ENCODE measurements around the gene PLPPR1.

Gene PLPPR1

DNA sequence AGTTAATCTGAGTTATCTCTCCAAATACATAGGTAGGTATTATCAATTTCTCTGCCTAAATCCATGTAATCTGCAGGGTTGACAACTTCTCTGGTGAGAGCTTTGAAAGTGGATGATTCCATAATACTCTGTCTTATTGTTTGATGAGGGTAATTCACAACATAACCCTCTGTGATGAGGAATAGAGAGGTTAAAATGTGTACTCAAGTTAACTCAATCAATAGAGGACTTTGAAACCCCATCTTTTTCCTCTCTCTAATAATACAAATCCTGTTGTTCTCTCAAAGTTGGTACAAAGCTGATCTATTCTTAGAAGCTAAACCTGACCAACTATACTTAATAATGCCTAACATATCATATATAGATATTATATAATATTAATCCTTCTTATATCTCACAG lies 100.1 kb downstream of the PLPPR1 start:
- no peak for DNase-seq

DNA sequence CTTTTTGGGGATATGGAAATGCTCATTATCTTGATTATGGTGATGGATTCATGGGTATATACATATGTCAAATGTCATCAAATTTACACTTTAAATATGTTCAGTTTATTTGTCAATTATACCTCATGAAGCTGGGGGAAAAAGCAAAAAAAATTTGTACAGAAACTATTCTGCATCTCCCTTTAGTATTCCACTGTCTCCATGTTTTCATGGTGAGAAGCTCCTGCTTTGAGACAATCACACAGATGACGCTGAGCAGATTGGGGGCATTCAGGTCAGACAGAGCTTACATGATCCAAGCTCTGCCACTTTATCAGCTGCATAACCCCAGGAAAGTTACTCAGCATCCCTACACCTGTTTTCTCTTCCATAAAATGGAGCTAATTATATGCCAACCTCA lies 101.5 kb downstream of the PLPPR1 start:
- DNase-seq: no peak

DNA sequence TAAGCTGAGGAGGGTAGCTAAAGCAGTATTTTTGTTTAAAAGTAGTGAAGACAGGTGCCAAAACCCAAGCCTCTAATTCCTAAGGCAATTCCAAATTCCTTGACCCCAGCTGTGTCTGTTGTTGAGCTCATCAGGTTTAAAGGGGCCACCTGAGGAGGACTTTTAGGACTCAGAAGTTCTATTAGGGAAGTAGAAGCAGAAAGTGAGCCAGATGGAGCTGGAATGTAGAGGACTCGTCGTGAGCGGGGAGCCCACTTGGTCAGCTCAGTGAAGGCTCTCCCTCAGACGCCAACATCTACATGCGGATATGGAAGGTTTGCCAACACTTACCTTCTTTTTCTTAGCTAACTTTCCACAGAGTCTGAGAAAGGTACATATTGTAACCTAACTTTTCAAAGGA lies 102.8 kb downstream of the PLPPR1 start:
- DNase-seq: no peak

DNA sequence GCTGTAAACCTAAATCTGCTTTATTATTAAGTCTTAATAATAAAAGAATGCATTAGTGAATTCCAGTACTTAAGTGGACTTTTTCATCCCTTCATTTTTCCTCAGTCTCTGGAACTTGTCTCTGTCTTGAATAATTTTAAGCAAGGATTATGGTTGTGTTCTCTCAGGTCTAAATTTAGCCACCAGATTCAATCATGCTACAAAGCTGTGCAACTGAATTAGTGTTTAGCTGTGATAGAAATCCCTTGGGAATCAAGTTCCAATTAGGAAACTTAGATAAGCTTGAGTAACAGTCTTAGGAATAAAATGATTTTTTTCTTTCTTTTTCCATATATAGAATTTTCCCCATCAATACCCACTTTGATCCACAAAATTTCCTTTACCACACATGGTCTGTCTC lies 104.3 kb downstream of the PLPPR1 start:
- no peak for DNase-seq

DNA sequence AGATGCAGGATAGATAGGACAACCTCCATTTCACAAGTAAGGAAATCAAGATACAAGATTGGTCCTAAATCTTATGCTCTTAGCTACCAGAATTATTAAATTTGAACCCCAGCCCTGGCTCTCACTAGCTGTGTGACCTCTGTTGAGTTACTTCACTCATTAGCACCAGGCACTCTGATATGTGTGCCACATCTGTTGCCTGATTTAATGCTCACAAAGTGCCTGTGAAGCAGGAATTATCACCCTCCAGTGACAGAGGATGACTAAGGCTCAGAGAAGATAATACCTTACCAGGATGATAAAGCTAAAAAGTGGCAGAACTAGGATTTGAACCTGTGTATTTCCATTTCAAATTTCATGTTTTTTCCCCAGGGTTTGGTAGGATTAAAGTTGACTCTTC lies 110.0 kb downstream of the PLPPR1 start:
- no peak for DNase-seq

DNA sequence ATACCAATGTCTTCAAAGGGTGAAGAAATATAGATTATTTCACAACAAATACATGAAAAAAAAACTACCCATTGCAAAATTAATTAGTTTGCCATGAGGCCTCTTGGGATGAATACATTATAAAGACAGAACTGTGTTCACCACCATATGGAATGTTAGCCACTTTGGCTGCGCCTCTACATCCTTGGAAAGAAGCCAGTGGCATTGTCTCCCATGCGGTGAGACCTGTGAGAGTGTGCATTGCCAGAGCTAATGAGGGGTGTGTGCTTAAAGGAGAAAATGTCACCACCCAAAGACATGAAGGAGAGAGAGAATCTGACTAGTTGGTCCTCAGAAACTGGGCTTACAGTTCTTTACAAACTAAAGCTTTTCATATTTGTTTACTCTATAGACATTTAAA lies 110.6 kb downstream of the PLPPR1 start:
- no peak for DNase-seq

DNA sequence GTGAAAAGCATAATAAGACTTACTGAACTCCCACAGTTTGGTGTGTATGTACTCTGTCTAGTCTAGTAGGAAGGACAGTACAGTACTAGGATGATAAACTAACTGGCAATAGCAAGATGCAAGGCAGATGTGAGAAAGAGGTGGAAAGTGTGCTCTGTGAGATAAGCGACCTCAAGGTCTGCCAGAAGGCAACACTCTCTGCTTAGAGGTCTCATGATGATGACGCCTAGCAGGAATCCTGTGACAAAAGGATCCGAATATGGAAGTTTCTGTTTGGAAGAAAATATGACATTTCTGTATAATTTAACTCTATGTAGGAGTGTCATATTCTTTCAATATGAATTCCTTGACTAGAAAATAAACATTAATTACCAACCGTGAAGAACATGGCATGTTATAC lies 112.2 kb downstream of the PLPPR1 start:
- no peak for DNase-seq

DNA sequence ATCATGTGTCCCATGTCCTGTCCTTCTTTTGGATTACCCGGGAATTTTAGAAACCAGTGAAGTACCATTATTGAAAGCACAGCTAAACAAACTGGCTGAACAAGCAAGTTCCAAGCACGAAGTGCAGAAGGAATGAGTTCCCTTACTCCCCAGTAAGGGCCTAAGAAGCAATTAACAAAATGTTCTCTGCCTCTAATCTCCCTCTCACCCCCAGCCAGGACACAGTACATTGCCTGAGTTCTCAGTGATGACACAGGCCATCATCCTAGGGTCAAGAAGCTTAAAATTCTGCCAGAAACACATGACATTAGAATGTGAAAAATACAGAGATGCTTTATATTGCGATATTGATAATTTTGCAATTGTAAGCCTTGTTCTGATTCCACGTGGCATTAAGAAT lies 118.0 kb downstream of the PLPPR1 start:
- no peak for DNase-seq

DNA sequence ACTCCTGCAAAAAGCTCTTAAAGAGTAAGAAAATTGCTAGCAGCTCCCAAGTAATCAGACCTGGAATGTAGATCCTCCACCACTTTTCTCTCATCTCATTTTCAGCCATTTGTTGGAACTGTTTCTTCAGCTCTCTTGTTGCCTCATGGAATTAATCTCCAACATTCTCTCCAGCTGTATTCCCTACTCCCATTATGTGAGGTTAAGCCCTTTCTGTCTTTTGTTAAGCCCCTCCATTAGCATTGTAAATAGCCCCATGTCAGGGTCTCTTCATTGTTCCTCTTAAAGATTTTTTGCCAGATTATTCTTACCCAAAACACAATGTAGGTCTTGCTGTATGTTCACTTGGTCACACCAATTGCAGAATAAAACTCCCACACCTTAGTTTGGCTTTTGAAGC lies 119.8 kb downstream of the PLPPR1 start:
- no peak for DNase-seq

DNA sequence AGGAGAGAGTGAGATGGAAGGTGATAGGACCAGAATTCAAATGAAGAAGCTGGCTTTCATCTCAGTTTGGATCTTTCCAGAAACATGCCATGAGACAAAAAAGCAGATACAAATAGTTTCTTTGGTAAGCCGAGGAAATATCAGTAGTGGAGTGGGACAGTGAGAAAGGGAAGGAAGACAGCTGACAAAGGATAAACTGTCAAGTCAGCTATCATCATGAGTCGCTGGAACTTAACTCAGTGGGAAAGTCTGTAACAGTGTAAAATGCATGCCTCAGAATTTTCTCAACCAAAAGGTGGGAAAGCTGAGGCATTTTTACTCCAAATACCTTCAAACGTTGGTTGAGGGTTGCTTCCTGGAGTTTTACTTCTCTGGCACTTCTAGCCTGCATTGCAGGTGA lies 129.8 kb downstream of the PLPPR1 start:
- no peak for DNase-seq

DNA sequence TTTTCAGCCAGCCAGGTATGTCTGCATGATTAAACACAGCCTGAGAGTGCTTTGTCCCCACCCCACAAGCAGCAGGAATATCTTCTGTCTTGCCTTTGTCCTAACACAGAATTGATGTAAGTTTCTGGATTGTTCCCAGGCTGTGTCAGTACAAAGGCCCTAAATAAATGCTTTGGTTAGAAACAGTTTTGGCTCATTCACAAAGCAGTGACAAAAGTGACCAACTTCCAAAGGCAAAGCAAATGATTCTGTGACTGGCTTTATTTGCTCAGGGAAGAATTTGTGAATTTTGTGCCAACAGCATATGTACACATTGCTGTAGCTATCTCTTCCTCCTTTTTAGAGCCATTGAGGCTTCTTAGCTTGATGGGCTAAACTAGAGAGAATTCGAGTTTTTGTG lies 133.7 kb downstream of the PLPPR1 start:
- no peak for DNase-seq

DNA sequence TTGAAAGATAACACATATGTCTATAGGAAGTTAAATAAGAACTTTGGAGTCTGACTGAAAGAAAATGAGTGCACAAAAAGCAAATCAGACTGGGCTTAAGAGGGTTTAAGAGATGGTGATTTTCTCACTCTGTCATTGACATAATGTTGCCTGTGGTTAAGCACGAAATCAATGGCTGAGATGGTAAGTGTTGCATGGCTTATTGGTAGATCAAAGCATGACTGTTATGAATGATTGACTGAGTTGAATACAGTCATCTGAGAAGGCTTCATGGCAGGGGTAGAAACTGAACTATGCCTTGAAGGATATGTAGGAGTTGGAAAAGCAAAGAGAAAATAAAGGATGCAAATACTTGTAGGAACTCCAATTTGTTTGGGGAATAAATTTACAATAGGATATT lies 136.6 kb downstream of the PLPPR1 start:
- no peak for DNase-seq

DNA sequence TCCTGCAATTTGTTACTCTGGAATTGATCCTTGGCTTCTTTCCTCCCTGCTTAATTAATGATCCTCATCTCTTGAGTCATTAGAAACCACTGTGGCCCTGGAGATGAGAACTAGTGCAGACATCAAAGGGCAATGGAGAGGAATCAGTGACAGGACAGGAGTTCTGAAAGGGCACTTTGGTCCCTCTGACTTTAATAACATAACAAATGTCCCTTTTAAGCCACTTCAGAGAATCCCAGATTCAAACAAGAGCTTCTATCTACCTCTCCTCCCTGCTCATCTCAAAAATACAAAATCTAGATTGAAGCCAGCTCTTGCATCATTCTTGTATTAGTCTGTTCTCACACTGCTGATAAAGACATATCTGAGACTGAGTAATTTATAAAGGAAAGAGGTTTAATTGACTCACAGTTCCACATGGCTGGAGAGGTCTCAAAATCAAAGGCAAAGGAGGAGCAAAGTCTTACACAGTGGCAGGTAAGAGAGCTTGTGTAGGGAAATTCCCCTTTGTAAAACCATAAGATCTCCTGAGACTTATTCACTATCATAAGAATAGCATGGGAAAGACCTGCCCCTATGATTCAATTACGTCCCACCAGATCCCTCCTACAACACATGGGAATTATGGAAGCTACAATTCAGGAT lies 139.1 kb downstream of the PLPPR1 start:
- DNase-seq: no peak

DNA sequence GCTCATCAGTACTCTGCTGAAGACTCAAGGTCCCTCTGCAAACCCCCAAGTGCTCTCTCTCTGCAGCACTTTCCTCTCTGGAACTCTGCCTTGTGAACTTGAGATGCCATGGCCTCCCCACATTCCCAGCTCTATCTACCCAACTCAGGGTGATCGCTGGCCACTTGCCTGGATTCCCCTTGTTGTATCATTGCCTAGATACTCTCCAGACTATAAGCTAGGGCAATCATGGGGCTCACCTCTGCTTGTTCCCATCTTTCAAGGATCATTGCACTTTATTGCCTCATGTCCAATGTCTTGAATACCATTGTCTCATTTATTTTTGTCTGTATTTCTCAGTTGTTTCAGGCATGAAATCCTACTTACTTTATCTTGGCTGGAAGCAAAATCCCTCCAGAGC lies 144.1 kb downstream of the PLPPR1 start:
- DNase-seq: no peak

DNA sequence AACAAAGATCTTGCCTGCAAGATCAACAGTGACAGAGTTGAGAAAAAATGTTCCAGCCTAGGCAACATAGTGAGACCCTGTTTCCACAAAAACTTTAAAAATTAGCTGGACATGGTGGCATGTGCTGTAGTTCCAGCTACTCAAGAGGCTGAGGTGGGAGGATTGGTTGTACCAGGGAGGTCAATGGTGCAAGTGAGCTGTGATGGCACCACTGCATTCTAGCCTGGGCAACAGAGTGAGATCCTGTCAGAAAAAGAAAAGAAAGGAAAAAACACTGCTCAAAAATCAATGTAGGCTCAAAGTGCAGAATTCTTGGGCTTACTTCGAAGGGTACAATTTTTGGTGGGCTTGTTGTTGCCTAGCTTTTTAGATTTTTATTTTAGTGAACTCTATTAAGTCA lies 145.4 kb downstream of the PLPPR1 start:
- no peak for DNase-seq

DNA sequence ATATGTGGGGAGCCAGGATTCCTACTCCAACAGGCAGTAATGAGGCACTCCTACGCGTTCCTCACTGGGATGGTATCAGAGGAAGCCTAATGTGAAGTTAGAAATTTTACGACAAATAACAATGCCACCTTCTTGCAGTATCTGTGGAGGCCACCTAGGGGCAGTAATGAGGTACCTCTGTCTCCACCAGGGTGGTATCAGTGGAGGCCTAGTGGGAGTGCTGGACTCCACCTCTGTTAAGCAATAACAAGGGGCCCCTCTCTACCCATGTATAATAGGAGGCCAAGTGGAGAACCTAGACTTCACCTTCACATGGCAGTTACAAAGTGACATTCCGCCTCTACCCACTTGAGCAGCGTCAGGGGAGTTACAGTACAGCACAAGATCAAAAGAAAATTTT lies 147.9 kb downstream of the PLPPR1 start:
- no peak for DNase-seq

DNA sequence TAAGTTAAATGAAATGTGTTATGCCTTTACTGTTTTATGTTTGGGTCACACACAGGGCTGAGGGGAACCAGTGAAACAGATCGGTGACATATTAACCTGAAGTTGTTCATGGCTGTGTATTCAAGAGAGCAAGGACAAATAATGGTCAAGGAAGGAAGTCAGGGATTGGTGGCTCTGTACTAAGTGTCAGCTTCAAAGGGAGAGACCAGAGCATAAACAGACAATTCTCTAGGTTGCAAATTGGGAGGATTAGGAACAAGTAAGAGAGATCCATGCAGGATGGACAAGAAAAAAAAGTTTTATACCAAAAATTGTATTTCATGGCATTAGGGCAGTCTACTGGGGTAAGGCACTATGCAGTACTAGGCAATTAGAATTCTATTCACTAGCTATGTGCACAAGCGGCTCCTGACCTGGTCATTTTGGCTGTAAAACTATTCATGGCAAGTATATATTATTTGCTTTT lies 156.3 kb downstream of the PLPPR1 start:
- DNase-seq: no peak

DNA sequence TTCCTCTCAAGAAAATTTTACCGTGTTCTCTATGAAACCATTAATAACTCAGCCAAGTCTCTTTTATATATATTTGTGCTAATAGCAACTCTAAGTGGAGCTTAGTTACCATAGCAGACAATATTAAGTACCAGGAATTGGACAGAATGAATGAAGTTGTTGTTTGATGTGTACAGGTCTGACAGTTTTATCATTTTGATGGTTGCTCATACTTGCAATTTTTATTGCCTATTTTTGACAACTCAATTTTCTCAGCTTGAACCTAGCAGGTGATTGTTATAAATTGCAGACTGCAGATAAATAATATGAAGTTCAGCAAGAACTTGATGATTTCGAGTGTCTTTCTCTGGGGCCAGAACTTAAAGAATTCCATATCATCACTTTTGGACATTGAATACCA lies 163.2 kb downstream of the PLPPR1 start:
- no peak for DNase-seq

DNA sequence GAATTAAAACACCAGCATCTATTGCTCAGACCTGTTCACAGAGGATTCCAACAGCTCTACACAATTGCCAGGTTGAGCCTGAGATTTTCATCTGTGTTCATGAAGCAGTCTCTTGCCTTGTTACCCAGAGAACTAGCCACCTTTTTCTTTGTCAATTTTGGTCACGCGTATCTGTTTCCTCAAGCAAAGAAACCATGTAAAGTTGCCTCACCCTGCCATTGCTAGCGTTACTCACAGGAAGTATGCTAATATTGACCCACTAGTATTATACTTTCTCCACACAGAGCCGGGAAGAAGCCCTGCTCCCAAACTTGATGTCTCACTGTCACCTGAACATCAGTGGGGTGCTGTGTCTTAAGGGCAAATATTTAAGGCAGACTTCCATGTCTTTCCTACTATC lies 168.5 kb downstream of the PLPPR1 start:
- no peak for DNase-seq

DNA sequence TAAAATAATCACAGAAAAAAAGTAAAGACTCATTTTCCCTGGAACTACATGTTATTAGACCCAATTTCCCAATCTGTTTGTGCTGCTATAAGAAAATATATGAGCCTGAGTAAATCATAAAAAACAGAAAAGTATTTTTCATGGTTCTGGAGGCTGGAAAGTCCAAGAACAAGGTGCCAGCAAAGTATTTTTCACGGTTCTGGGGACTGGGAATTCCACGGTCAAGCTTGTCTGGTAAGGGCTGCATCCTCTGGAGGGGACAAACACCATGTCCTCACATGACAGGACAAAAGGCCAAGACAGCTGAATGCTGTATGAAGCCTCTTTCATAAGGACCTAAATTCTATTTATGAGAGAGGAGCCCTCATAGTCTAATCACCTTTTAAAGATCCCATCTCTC lies 172.3 kb downstream of the PLPPR1 start:
- DNase-seq: no peak

DNA sequence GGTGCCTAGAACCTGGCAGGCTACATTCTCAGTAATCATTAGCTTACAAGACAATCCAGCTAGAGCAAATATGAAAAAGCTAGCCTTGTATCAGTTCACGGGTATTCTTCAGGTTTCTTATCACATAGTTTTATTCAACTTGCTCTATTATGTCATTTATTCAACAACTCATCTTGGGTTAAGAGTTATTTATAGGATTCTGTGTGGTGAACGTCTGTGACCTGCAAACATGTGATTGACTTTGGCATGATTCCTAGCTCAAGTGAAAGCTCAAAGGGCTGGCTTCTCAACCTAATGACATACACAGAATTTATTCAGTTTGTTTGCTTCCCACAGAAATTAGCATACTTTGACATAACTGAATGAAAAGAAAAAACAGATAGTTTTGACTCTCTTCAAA lies 173.1 kb downstream of the PLPPR1 start:
- DNase-seq: no peak

DNA sequence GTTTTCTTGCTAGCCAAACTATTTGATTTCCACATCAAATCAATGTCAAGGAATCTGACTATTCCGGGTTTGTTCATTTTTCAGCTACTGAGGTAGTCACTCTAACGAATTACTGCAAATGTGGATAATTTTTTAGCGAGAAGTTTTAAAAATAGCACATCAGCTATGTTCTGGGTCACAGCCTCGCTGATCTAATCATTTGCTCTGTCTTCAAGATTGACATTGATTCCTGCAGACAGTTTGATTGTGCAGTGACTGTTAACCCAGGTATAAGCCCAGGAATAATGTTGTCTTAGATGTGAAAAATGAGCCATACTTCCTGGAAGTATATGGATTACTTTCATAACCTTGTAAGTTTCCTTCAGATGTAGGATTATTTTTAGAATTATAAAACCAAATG lies 181.1 kb downstream of the PLPPR1 start:
- DNase-seq: no peak

DNA sequence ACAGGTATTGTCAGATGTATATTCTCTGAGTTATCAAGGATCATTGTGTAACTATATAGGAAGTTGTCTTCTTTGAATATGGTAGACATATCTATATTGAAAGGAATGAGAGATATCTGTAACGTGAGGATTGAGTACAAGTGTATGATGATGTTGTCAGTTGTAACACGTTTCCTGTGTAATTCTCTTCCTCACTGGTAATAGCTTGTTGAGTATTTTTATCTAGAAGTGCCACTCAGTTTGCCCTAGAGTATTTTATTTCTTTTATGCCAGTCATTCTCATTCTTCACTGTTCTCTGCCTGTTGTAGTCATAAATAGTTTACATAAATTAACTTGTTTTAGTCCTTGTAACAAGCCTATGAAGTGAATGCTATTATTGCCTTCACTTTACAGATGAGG lies 184.1 kb downstream of the PLPPR1 start:
- DNase-seq: no peak

DNA sequence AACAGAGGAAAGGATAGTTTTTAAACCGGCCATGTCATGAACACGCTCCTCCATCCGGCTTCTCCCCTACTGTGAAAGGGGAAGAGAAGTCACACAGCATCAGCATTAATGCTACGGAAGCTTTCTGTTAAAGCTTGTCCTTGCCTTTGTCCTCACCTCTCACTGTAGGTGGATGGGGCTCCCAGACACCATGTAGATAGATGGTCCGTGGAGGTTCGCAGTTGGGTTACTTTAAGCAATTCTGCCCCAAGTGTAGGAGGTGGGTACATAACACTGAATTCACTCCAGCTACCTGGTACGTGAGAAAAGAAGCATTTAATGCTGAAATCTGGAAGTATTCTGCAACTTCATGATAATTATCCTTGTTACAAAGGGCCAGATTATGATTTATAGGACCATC lies 190.5 kb downstream of the PLPPR1 start:
- DNase-seq: no peak

DNA sequence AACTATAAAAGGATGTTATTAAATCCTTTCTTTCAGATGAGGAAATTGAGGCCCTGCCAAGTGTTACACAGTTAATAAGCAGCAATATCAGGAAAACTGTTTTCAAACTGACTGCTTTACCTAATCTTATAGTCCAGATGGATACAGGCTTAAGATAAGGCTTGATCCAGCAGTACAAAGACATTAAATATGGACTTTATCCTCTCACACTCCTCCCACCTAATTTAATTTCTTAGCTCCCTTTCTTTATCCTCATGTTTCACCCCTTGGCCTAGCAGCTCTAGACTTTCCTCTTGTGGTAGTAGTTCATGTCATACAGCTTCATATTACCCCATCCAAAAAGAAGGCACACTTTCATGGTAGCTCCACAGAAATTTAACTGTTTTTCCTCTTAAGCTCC lies 191.8 kb downstream of the PLPPR1 start:
- DNase-seq: no peak

DNA sequence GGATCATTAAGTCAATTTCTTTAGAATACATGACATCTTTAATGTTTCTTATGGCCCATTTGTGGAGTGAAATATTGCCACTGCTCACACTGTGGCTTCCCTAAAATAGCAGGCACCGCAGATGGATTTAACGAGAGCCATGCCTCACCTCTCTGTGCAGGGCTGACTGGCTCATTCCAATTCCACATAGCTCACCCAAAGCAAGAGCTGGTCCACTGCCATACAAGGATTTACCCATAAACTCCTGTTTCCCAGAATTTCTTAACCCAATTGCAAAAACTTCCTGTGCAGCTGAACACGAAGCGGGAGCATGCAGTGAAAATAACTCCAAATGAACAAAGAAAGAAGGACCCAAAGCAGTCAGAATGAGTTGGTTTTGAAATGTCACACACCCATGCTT lies 196.7 kb downstream of the PLPPR1 start:
- no peak for DNase-seq

All from NCI-H748 treated with DMSO at 0.1 percent for 48 hours (cell line).